SK-N-SH treated with all-trans-retinoic acid at 6 μM for 48 hours (cell line): Measurements from ENCODE around the gene DCC.

ENCODE experiments used
- ATAC-seq: fragments of 200-7000 bp; cut with Tn5 transposase; 3 replicates; pipeline ENCODE4 v1.9.1; 2020; ENCODE audit warnings: mild to moderate bottlenecking, moderate library complexity
- ARNTL ChIP-seq: fragments of 450-650 bp; formaldehyde crosslinking; IDR thresholded peaks from 2 replicates; pipeline ENCODE4 v1.5.0; 2020; ENCODE audit warnings: low read depth, mild to moderate bottlenecking, moderate library complexity, borderline replicate concordance
- BACH2 ChIP-seq: fragments of 250-450 bp; sonication (Bioruptor Pico); IDR thresholded peaks from 2 replicates; pipeline ENCODE4 v1.9.0; 2021; ENCODE audit warnings: mild to moderate bottlenecking, borderline replicate concordance
- CREB5 ChIP-seq: fragments of 250-450 bp; sonication (Bioruptor Pico); IDR thresholded peaks from 2 replicates; pipeline ENCODE4 v1.5.1; 2020; ENCODE audit warnings: low read depth, mild to moderate bottlenecking, moderate library complexity
- CSDC2 ChIP-seq: fragments of 250-450 bp; sonication (Bioruptor Pico); IDR thresholded peaks from 2 replicates; pipeline ENCODE4 v1.5.0; 2020; ENCODE audit warnings: mild to moderate bottlenecking, moderate library complexity
- CSRNP3 ChIP-seq: fragments of 250-450 bp; sonication (Bioruptor Pico); IDR thresholded peaks from 2 replicates; pipeline ENCODE4 v1.5.1; 2021; ENCODE audit warnings: mild to moderate bottlenecking, moderate library complexity
- ESRRG ChIP-seq: fragments of 250-450 bp; sonication (Bioruptor Pico); IDR thresholded peaks from 2 replicates; pipeline ENCODE4 v1.6.1; 2021; ENCODE audit warnings: mild to moderate bottlenecking
- GLIS3 ChIP-seq: fragments of 250-450 bp; sonication (Bioruptor Pico); IDR thresholded peaks from 2 replicates; pipeline ENCODE4 v1.5.0; 2020; ENCODE audit warnings: mild to moderate bottlenecking, moderate library complexity
- ISL1 ChIP-seq: fragments of 250-450 bp; sonication (Bioruptor Pico); IDR thresholded peaks from 2 replicates; pipeline ENCODE4 v2.1.2; 2022; ENCODE audit warnings: mild to moderate bottlenecking, moderate library complexity
- POU6F1 ChIP-seq: fragments of 250-450 bp; sonication (Bioruptor Pico); IDR thresholded peaks from 2 replicates; pipeline ENCODE4 v1.8.0; 2021; ENCODE audit warnings: low read depth, mild to moderate bottlenecking, moderate library complexity, borderline replicate concordance
- PPARA ChIP-seq: fragments of 250-450 bp; sonication (Bioruptor Pico); IDR thresholded peaks from 2 replicates; pipeline ENCODE4 v1.5.0; 2020; ENCODE audit warnings: mild to moderate bottlenecking, borderline replicate concordance
- RARB ChIP-seq: fragments of 250-450 bp; sonication (Bioruptor Pico); IDR thresholded peaks from 2 replicates; pipeline ENCODE4 v1.8.0; 2021; ENCODE audit warnings: mild to moderate bottlenecking, moderate library complexity
- SNAI2 ChIP-seq: fragments of 250-450 bp; sonication (Bioruptor Pico); IDR thresholded peaks from 2 replicates; pipeline ENCODE4 v1.5.0; 2020; ENCODE audit warnings: mild to moderate bottlenecking, moderate library complexity
- TCF4 ChIP-seq: fragments of 250-450 bp; sonication (Bioruptor Pico); IDR thresholded peaks from 2 replicates; pipeline ENCODE4 v1.8.0; 2021; ENCODE audit warnings: mild to moderate bottlenecking, moderate library complexity, borderline replicate concordance
- TOX ChIP-seq: fragments of 250-450 bp; sonication (Bioruptor Pico); IDR thresholded peaks from 2 replicates; pipeline ENCODE4 v1.8.0; 2021; ENCODE audit warnings: mild to moderate bottlenecking, moderate library complexity, borderline replicate concordance
- TSHZ2 ChIP-seq: fragments of 250-450 bp; sonication (Bioruptor Pico); IDR thresholded peaks from 2 replicates; pipeline ENCODE4 v1.5.0; 2020; ENCODE audit warnings: mild to moderate bottlenecking, moderate library complexity
- ZC3H10 ChIP-seq: fragments of 250-450 bp; sonication (Bioruptor Pico); IDR thresholded peaks from 2 replicates; pipeline ENCODE4 v1.5.1; 2021; ENCODE audit warnings: mild to moderate bottlenecking, moderate library complexity
- ZFP3 ChIP-seq: fragments of 250-450 bp; sonication (Bioruptor Pico); IDR thresholded peaks from 2 replicates; pipeline ENCODE4 v1.5.0; 2020; ENCODE audit warnings: mild to moderate bottlenecking, moderate library complexity
- ZFP30 ChIP-seq: fragments of 450-650 bp; formaldehyde crosslinking; IDR thresholded peaks from 2 replicates; pipeline ENCODE4 v1.5.0; 2022; ENCODE audit warnings: mild to moderate bottlenecking, moderate library complexity
- ZNF565 ChIP-seq: fragments of 450-650 bp; formaldehyde crosslinking; conservative IDR thresholded peaks from 2 replicates; pipeline ENCODE4 v1.5.0; 2020; ENCODE audit warnings: low read depth, mild to moderate bottlenecking, moderate library complexity
- ZNF70 ChIP-seq: fragments of 450-650 bp; formaldehyde crosslinking; IDR thresholded peaks from 2 replicates; pipeline ENCODE4 v1.5.0; 2020; ENCODE audit warnings: mild to moderate bottlenecking, moderate library complexity
- ZNF8 ChIP-seq: fragments of 450-650 bp; formaldehyde crosslinking; IDR thresholded peaks from 2 replicates; pipeline ENCODE4 v1.5.0; 2020; ENCODE audit warnings: mild to moderate bottlenecking, moderate library complexity

The DCC gene

GRCh38 chr18:52615943-52616342 is 275.9 kb downstream of the DCC start:
- TF ChIP-seq SNAI2 (CRISPR knock-in tag) (no peak), ZNF565 (CRISPR knock-in tag) (no peak), RARB (CRISPR knock-in tag) (no peak), PPARA (CRISPR knock-in tag) (no peak), BACH2 (CRISPR knock-in tag) (no peak)
- TF ChIP-seq, all 23 proteins: peak for 0
- ATAC-seq = no peak

- TF ChIP-seq BACH2 (CRISPR knock-in tag) (no peak), ZC3H10 (CRISPR knock-in tag) (no peak), ZNF8 (CRISPR knock-in tag) (no peak), ZFP3 (CRISPR knock-in tag) (no peak), CSDC2 (no peak)
- ATAC-seq = no peak
These were observed 277.9 kb downstream of the DCC start for GRCh38 chr18:52617931-52618330.

GRCh38 chr18:52620926-52621439 is 281.0 kb downstream of the DCC start:
- TF ChIP-seq TOX (no peak), TSHZ2 (CRISPR knock-in tag) (no peak), BACH2 (CRISPR knock-in tag) (no peak), ARNTL (CRISPR knock-in tag) (no peak), ZFP30 (CRISPR knock-in tag) (no peak), ISL1 (no peak), ZFP3 (CRISPR knock-in tag) (no peak), TCF4 (CRISPR knock-in tag) (no peak), PPARA (CRISPR knock-in tag) (no peak), ZC3H10 (CRISPR knock-in tag) (no peak), POU6F1 (CRISPR knock-in tag) (no peak), ESRRG (no peak), CREB5 (no peak), ZNF8 (CRISPR knock-in tag) (no peak), SNAI2 (CRISPR knock-in tag) (no peak), GLIS3 (CRISPR knock-in tag) (no peak), CSDC2 (no peak), ZNF565 (CRISPR knock-in tag) (no peak)
- ATAC-seq = no peak

- TF ChIP-seq ZC3H10 (CRISPR knock-in tag) = no peak
- no peak for TF ChIP-seq CSDC2
- no peak for TF ChIP-seq ZNF70
- no peak for TF ChIP-seq TCF4 (CRISPR knock-in tag)
- TF ChIP-seq ZNF565 (CRISPR knock-in tag) = no peak
- TF ChIP-seq CSRNP3 = no peak
- no peak for TF ChIP-seq ZFP3 (CRISPR knock-in tag)
- TF ChIP-seq PPARA (CRISPR knock-in tag) = no peak
- no peak for TF ChIP-seq POU6F1 (CRISPR knock-in tag)
- TF ChIP-seq ZNF8 (CRISPR knock-in tag) = no peak
- no peak for ATAC-seq
These were observed 284.7 kb downstream of the DCC start for GRCh38 chr18:52624702-52625101.
